ENCODE data around the gene SLC39A10. TPM values are rescaled to one million over a fixed set of nuclear protein-coding genes. Genes with fewer than 3 reads are reported as not detected.

SLC39A10 gene
- total RNA-seq: 18.2 and 40.8 TPM in 2 replicates

DNA sequence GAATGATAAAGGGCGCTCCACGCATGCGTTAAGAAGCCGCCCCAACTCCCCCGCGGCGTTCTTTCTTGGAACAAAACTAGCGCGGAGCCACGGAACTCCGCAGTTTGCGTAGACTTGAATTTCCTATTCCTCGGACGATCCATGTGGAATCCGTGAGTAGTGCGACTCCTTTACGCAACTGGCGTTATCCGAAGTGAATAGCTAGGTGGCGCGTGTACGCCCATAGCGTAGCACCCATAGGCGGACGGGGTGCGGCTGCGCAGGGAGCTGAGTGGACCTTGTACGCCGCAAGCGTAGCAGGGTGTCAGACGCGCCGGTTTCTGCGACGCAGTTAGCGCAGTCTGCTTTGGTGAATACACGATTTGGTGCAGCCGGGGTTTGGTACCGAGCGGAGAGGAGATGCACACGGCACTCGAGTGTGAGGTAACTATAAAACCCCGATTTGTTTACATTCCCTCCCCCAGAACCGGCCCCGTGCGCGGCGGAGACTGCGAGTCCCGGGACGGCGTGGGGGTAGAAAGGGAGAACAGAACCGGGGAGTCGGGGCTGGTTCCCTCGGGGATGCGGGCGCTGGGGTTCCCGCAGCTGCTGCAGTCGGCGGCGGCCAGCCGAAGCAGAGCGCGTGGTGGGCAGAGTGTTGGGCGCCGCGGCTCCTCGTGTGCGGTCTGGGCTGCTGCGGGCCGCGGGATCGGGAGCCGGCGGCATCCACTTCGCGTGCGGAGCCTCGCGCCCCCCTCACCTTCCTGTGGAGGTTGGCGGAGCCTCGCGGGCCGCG is at the start of gene SLC39A10:
Gene SLC39A10 (plus strand): TSS at position 368 of the 775 bp plus-strand sequence. CDS start 22,817 bp downstream, outside the sequence.

Small RNA genes lying within 50 kb of the gene (small RNA-seq; reads per million reads assigned to genes)
- not detected for gene RNU6-915P (ENCODE audit: low replicate concordance)

All from placental pericyte (primary cell).